ENCODE data around the gene CDK14. TPM values are rescaled to one million over a fixed set of nuclear protein-coding genes. Genes with fewer than 3 reads are reported as not detected.

Gene CDK14
- total and polyA plus RNA-seq, 10 of the 15 experiments (the other 5 are each of a cell fraction or from before 2014, with no cell fraction given) = 6.5 to 61.3 (median 24.2) TPM

DNA sequence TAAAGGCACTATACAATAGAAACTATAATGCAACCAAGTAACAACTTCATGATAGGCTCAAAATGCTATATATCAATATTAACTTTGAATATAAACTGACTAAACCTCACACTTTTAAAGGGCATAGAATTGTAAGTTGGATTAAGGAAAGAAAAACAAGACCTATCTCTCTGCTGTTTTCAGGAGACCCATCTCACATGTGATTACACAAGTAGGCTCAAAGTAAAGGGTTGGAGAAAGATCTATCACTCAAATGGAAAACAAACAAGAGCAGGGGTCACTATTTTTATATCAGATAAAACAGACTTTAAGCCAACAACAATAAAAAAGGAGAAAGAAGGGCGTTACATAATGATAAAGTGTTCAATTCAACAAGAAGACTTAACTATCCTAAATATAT, 155.5 kb downstream of the CDK14 start:
- no peaks in the 10 kb centered on the region for H4K20me1 ChIP-seq (ENCODE audit: control insufficient read depth, insufficient read depth)
- H3K4me1 ChIP-seq (ENCODE audit: control insufficient read depth, insufficient read depth, low read length) = peaks cover 1% of the 10 kb centered on the region; the same call in 1 of the 2 replicates
- H3K9ac ChIP-seq (ENCODE audit: control insufficient read depth, insufficient read depth, low read length) = no peak overlapping the region
- H3K27ac ChIP-seq (ENCODE audit: control insufficient read depth, insufficient read depth) = no peak overlapping the region
- H3K36me3 ChIP-seq (ENCODE audit: control insufficient read depth in 2 of 2, insufficient read depth in 2 of 2, low read length in 1 of 2) = peaks cover 0 to 6% of the 10 kb centered on the region in 2 experiments; a peak in 2 of 4 replicates
- TF ChIP-seq RAD51 (IDR thresholded peaks at IDR 0.05) (no peak), POLR2A (IDR thresholded peaks at IDR 0.05; ENCODE audit: low read depth, low read length) (no peak), SP1 (IDR thresholded peaks at IDR 0.05; ENCODE audit: low read depth, low read length) (no peak), SREBF1 (IDR thresholded peaks at IDR 0.05; ENCODE audit: low read length) (no peak)
- TF ChIP-seq, protein P1, sequence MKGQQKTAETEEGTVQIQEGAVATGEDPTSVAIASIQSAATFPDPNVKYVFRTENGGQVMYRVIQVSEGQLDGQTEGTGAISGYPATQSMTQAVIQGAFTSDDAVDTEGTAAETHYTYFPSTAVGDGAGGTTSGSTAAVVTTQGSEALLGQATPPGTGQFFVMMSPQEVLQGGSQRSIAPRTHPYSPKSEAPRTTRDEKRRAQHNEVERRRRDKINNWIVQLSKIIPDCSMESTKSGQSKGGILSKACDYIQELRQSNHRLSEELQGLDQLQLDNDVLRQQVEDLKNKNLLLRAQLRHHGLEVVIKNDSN (IDR thresholded peaks at IDR 0.05; ENCODE audit: borderline replicate concordance, extremely low read length, insufficient read depth, low read depth, low read length) = no peak
- TF ChIP-seq, protein P2, sequence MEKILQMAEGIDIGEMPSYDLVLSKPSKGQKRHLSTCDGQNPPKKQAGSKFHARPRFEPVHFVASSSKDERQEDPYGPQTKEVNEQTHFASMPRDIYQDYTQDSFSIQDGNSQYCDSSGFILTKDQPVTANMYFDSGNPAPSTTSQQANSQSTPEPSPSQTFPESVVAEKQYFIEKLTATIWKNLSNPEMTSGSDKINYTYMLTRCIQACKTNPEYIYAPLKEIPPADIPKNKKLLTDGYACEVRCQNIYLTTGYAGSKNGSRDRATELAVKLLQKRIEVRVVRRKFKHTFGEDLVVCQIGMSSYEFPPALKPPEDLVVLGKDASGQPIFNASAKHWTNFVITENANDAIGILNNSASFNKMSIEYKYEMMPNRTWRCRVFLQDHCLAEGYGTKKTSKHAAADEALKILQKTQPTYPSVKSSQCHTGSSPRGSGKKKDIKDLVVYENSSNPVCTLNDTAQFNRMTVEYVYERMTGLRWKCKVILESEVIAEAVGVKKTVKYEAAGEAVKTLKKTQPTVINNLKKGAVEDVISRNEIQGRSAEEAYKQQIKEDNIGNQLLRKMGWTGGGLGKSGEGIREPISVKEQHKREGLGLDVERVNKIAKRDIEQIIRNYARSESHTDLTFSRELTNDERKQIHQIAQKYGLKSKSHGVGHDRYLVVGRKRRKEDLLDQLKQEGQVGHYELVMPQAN (conservative IDR thresholded peaks at IDR 0.05) = no peak
- intact Hi-C loops (cut with micrococcal nuclease; ENCODE audit: unreplicated experiment) (no loop called here), in situ Hi-C loops (cut with MboI) (no loop called here)
- CTCF ChIA-PET = interaction anchor here (1.5 to 7.1 kb wide), 4 partner anchors 9 to 102 kb away, joined by 3 to 183 read pairs (median 6); no protein-coding TSS in a partner anchor
- FAIRE-seq = no peak
- ATAC-seq = no peak
- DNase-seq (ENCODE audit: low read depth, low spot score) = no peak
- BruUV-seq (replicated peaks) = no TSS peak
- WGBS (ENCODE audit: insufficient coverage, insufficient replicate concordance, low lambda C conversion rate, missing lambda C conversion rate) = 86% methylated on average over 1 of the region's 1 CpG
- H3K4me2 ChIP-seq (ENCODE audit: control insufficient read depth, insufficient read depth) = no peak overlapping the region
- RAD21 ChIA-PET (ENCODE audit: unreplicated experiment) = interaction anchor here (1.1 to 2.7 kb wide), 2 partner anchors 25 to 42 kb away, joined by 3 to 47 read pairs; no protein-coding TSS in a partner anchor
- H3K27me3 ChIP-seq (replicated peaks in 1 of 2; ENCODE audit: control insufficient read depth in 2 of 2, insufficient read depth in 2 of 2, low read length in 1 of 2) = no peaks in the 10 kb centered on the region
- POLR2A ChIA-PET = interaction anchor here (1.1 kb wide), 1 partner anchor 9 kb away, joined by 6 read pairs; no protein-coding TSS in a partner anchor
- no peaks in the 10 kb centered on the region; the same call in 2 of the 3 replicates for H3K9me3 ChIP-seq (replicated peaks; ENCODE audit: control insufficient read depth, insufficient read depth, low read length)
- H2AFZ ChIP-seq (ENCODE audit: control insufficient read depth, low read depth, low read length) = no peak overlapping the region
- H3K79me2 ChIP-seq (ENCODE audit: control insufficient read depth, insufficient read depth, low read length) = no peaks in the 10 kb centered on the region
- SMC1A ChIA-PET (ENCODE audit: uncharacterized antibody, unreplicated experiment) = interaction anchor here (1.0 to 2.3 kb wide), 2 partner anchors 8 to 17 kb away, joined by 4 to 12 read pairs; no protein-coding TSS in a partner anchor
- H3K4me3 ChIP-seq = no peak overlapping the region

Measured in GM12878 (cell line).